ENCODE results near the gene TAS2R20.

TAS2R20 gene

GRCh38 chr12:10957741-10958140, 40.4 kb downstream of the TAS2R20 start:
- DNase-seq = no peak

GRCh38 chr12:10956085-10956484, 42.0 kb downstream of the TAS2R20 start:
- no peak for DNase-seq

- DNase-seq = no peak
These were observed 45.5 kb downstream of the TAS2R20 start for GRCh38 chr12:10952645-10953044.

Data from cerebellar nuclear complex (tissue), 1 donor.